Cardiac fibroblast (primary cell): ENCODE results near the gene IQCK.
A peak's percentile ranks its signal among the peaks of the same experiment; 100 is the strongest.

Source experiments
- DNase-seq, 2 donors: peaks; one replicate each; pipeline versions ENCODE4 v3.0.0 to v3.0.0-alpha.2; 2010; ENCODE audit warnings: low read depth in 2 of 2
- H3K4me3 ChIP-seq, 2 donors: replicated peaks in 1 of 2; 1 replicate in 1 of 2; 2 replicates in 1 of 2; pipeline ENCODE4 v1.5.1; 2011; ENCODE audit warnings: low read depth in 2 of 2, low read length in 2 of 2, mild to moderate bottlenecking in 2 of 2, moderate library complexity in 1 of 2
- CTCF ChIP-seq: IDR thresholded peaks from one replicate; pipeline ENCODE4 v1.5.1; 2011; ENCODE audit warnings: low read depth, mild to moderate bottlenecking, low read length, inconsistent platforms

IQCK gene

GRCh38 chr16:19776565-19776964 lies 58.5 kb downstream of the IQCK start:
- H3K4me3 ChIP-seq, result no peak overlapping the region
- no peak for TF ChIP-seq CTCF
- DNase-seq, result no peak

DNA sequence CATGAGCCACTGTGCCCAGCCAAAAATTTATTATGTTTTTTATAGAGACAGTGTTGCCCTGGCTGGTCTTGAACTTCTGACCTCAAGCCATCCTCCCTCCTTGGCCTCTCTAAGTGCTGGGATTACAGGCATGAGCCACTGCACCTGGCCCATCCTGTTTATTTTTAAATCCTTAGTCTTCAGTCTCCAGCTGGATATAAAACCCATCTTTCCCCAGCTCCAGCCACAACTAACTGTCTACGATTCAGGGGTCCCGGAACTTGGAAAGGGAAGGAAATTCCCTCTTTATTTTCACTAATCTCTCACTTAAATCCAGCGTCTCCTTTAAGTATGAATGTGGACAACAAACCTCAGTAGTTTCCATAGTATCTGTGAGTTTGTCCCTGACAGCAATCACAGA lies 62.2 kb downstream of the IQCK start:
- no peak overlapping the region for H3K4me3 ChIP-seq
- TF ChIP-seq CTCF, result no peak
- DNase-seq, result no peak

GRCh38 chr16:19781226-19781625 lies 63.2 kb downstream of the IQCK start:
- H3K4me3 ChIP-seq, result no peak overlapping the region
- TF ChIP-seq CTCF, result no peak
- DNase-seq, result peak; percentile 24 to 78

DNA sequence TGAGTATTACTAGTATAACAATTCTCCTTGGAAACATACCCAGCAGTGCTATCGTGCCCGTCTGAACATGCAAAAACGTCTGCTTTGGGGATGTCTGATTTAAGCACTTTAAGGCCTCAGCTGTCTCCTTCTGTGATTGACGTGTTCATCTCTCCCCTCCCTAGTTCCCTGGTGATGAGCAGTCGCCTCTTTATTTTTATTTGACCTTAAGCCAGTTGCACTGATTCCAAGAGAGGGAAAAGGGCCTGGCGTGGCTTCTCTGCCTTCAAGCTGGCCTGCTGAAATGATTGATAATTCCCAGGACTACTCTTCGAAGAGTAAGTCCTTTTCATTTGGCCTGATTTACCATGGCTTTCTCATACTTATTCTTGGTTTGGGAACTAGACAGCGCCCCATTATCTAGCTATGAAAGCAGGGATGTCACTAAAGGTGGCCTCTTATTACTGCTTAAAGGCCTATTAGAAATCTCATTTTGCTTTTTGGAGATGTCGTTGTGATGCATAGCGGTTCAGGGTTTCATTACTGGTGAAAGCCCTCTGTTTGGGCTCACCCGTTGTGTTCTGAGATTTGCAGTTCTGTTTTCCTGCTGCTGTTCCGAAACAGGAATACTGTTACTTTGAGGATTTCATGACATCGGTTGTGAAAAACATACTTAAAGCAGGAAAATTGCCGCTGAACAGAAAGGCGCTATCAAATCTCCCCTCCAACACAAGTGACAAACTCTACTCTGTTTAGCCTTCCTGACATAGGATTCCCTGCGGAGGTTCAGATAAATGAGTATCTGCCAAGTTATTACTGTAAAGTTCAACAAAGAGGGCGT lies 65.5 kb downstream of the IQCK start:
- DNase-seq, result no peak
- H3K4me3 ChIP-seq, result no peak overlapping the region
- no peak for TF ChIP-seq CTCF

DNA sequence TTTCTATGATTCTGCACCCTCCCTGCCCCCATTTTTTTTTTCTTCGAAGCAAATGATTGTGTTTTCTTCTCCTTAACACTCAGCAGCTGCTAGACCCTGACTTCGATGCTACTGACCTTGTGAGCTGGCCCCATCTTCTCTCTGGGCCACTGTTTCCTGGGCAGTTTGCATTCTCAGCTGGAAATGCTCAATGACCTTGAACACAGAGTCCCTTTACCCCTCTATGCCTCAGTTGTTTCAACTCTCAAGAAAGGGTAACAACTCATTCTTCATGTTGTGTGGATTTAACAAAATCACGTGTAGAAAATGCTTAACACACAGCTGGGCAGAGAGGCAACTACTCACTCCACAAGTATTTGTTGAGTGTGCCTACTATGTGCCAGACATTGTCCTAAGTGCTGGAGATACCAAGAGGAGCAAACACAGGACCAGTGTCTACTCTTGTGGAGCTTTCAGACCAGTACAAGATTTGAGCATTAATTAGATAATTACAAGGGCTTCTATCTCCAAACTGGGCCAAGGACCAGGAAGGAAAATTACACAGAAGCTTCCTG lies 66.2 kb downstream of the IQCK start:
- no peak for TF ChIP-seq CTCF
- no peak for DNase-seq
- no peak overlapping the region for H3K4me3 ChIP-seq

GRCh38 chr16:19785081-19785480 lies 67.0 kb downstream of the IQCK start:
- no peak for TF ChIP-seq CTCF
- DNase-seq, result no peak

More at GRCh38 chr16:19785081-19785480, 67.0 kb downstream of the IQCK start:
- no peak overlapping the region for H3K4me3 ChIP-seq
